Thyroid gland (tissue), 4 donors: Measurements from ENCODE around the gene ITPKB.

Experiments
- POLR2A ChIP-seq, 2 donors: fragments of 450-650 bp; IDR thresholded peaks; one replicate each; pipeline ENCODE4 v1.6.1; 2017; ENCODE audit warnings: antibody characterized with exemption in 2 of 2, mild to moderate bottlenecking in 2 of 2, moderate library complexity in 1 of 2
- TF ChIP-seq, protein P1 (sequence below), 6 experiments: fragments of 200-600 bp in 3 of 6; fragments of 450-650 bp in 3 of 6; sonication (generic) in 3 of 6; IDR thresholded peaks; one replicate each; pipeline ENCODE4 v1.5.1; 2016 to 2019; ENCODE audit warnings: antibody characterized with exemption in 6 of 6, mild to moderate bottlenecking in 2 of 6, inconsistent platforms in 1 of 6, moderate library complexity in 1 of 6

DNA sequence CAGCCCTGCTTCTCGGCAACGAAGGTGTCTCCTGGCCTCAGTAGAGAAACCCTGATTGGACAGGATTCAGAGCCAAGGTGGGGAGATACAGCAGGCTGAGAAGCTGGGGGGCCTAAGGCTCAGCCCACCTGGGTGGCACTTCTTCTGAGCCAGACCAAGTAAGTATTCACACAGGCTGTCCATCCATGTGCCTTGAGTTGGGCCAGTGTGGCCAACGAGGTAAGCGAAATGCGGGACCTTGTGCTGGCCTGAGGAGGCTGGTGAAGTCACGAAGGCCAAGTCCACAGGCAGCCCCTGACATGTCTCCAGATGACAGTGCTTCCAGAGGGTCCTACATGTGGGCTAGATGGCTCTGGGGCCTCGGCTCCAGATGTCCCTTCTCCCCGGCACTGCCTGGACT is 91.4 kb downstream of the ITPKB start:
- TF ChIP-seq, protein P1, sequence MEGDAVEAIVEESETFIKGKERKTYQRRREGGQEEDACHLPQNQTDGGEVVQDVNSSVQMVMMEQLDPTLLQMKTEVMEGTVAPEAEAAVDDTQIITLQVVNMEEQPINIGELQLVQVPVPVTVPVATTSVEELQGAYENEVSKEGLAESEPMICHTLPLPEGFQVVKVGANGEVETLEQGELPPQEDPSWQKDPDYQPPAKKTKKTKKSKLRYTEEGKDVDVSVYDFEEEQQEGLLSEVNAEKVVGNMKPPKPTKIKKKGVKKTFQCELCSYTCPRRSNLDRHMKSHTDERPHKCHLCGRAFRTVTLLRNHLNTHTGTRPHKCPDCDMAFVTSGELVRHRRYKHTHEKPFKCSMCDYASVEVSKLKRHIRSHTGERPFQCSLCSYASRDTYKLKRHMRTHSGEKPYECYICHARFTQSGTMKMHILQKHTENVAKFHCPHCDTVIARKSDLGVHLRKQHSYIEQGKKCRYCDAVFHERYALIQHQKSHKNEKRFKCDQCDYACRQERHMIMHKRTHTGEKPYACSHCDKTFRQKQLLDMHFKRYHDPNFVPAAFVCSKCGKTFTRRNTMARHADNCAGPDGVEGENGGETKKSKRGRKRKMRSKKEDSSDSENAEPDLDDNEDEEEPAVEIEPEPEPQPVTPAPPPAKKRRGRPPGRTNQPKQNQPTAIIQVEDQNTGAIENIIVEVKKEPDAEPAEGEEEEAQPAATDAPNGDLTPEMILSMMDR (IDR thresholded peaks at IDR 0.05), result no peak
- TF ChIP-seq POLR2A (IDR thresholded peaks at IDR 0.05), result no peak
